ENCODE results near the gene SPPL2B.

The SPPL2B gene

GRCh38 chr19:2324220-2324948 is 4.1 kb upstream of the SPPL2B start:
- ChIA-PET POLR2A (no interaction called here), CTCF (no interaction called here)
- TF ChIP-seq ELF4 (IDR thresholded peaks at IDR 0.05) (no peak), NFRKB (IDR thresholded peaks at IDR 0.05) (no peak), SUZ12 (IDR thresholded peaks at IDR 0.05) (no peak), LEF1 (IDR thresholded peaks at IDR 0.05; ENCODE audit: borderline replicate concordance) (no peak), ARNT (IDR thresholded peaks at IDR 0.05) (no peak), FOXA1 (IDR thresholded peaks at IDR 0.05) (no peak), BHLHE40 (IDR thresholded peaks at IDR 0.05; ENCODE audit: borderline replicate concordance) (no peak), FOXK2 (IDR thresholded peaks at IDR 0.05) (no peak)
- DNase-seq (ENCODE audit: extremely low spot score): no peak

- no peak for TF ChIP-seq FOXK2 (IDR thresholded peaks at IDR 0.05)
- TF ChIP-seq NFRKB (IDR thresholded peaks at IDR 0.05): no peak
- TF ChIP-seq FOXA1 (IDR thresholded peaks at IDR 0.05): no peak
- TF ChIP-seq FOXM1 (IDR thresholded peaks at IDR 0.05; ENCODE audit: borderline replicate concordance): no peak
- no peak for TF ChIP-seq L3MBTL2 (conservative IDR thresholded peaks at IDR 0.05)
- TF ChIP-seq TARDBP (IDR thresholded peaks at IDR 0.05): no peak
- no peak for TF ChIP-seq ARNT (IDR thresholded peaks at IDR 0.05)
- no peak for TF ChIP-seq SUZ12 (IDR thresholded peaks at IDR 0.05)
- no peak for TF ChIP-seq SP1 (IDR thresholded peaks at IDR 0.05)
- TF ChIP-seq PKNOX1 (IDR thresholded peaks at IDR 0.05): no peak
- no peak for TF ChIP-seq BHLHE40 (IDR thresholded peaks at IDR 0.05; ENCODE audit: borderline replicate concordance)
- TF ChIP-seq HDGF (IDR thresholded peaks at IDR 0.05; ENCODE audit: borderline replicate concordance): no peak
- TF ChIP-seq LEF1 (IDR thresholded peaks at IDR 0.05; ENCODE audit: borderline replicate concordance): no peak
- TF ChIP-seq CTBP1 (IDR thresholded peaks at IDR 0.05; ENCODE audit: borderline replicate concordance): no peak
- TF ChIP-seq ZNF384 (IDR thresholded peaks at IDR 0.05): no peak
- ChIA-PET CTCF (interaction anchor here (0.5 to 0.6 kb wide), 2 partner anchors 33 to 178 kb away, joined by 3 to 8 read pairs; no protein-coding TSS in a partner anchor), POLR2A (no interaction called here)
- no peak for DNase-seq (ENCODE audit: extremely low spot score)
Measured at GRCh38 chr19:2325281-2326046, 3.0 kb upstream of the SPPL2B start.

GRCh38 chr19:2326699-2327360 is 1.7 kb upstream of the SPPL2B start:
- POLR2A ChIA-PET: interaction anchor here (0.9 to 2.1 kb wide), 5 partner anchors 8 to 61 kb away, joined by 3 to 11 read pairs (median 7); no protein-coding TSS in a partner anchor

GRCh38 chr19:2327773-2328400 is 597 bp upstream of the SPPL2B start:
- DNase-seq (ENCODE audit: extremely low spot score): no peak
- ChIA-PET POLR2A (interaction anchor here (0.6 to 2.1 kb wide), 17 partner anchors 9 to 456 kb away, joined by 3 to 11 read pairs (median 3); partner anchors contain the start of genes GADD45B and SGTA), CTCF (interaction anchor here (0.6 to 1.5 kb wide), 3 partner anchors 39 to 469 kb away, joined by 3 to 4 read pairs (median 3); no protein-coding TSS in a partner anchor)
- peak; percentile 83 for TF ChIP-seq PKNOX1 (IDR thresholded peaks at IDR 0.05)
- TF ChIP-seq L3MBTL2 (conservative IDR thresholded peaks at IDR 0.05): no peak
- no peak for TF ChIP-seq NFRKB (IDR thresholded peaks at IDR 0.05)

More at GRCh38 chr19:2326699-2327360, 1.7 kb upstream of the SPPL2B start:
- CTCF ChIA-PET: interaction anchor here (1.5 kb wide), 1 partner anchor 38 kb away, joined by 4 read pairs; no protein-coding TSS in a partner anchor
- TF ChIP-seq TARDBP (IDR thresholded peaks at IDR 0.05) (no peak), SP1 (IDR thresholded peaks at IDR 0.05) (no peak), ARNT (IDR thresholded peaks at IDR 0.05) (no peak), FOXK2 (IDR thresholded peaks at IDR 0.05) (no peak), CTBP1 (IDR thresholded peaks at IDR 0.05; ENCODE audit: borderline replicate concordance) (no peak), BHLHE40 (IDR thresholded peaks at IDR 0.05; ENCODE audit: borderline replicate concordance) (no peak), FOXA1 (IDR thresholded peaks at IDR 0.05) (no peak)
- DNase-seq (ENCODE audit: extremely low spot score): no peak

GRCh38 chr19:2329149-2329478 is 630 bp downstream of the SPPL2B start:
- DNase-seq (ENCODE audit: extremely low spot score): no peak
- ChIA-PET POLR2A (no interaction called here), CTCF (no interaction called here)
- TF ChIP-seq LEF1 (IDR thresholded peaks at IDR 0.05; ENCODE audit: borderline replicate concordance): no peak
- TF ChIP-seq HDGF (IDR thresholded peaks at IDR 0.05; ENCODE audit: borderline replicate concordance): no peak
- TF ChIP-seq ELF4 (IDR thresholded peaks at IDR 0.05): no peak

- ChIA-PET POLR2A (no interaction called here), CTCF (no interaction called here)
- TF ChIP-seq BHLHE40 (IDR thresholded peaks at IDR 0.05; ENCODE audit: borderline replicate concordance): no peak
- no peak for TF ChIP-seq ARNT (IDR thresholded peaks at IDR 0.05)
- no peak for TF ChIP-seq LEF1 (IDR thresholded peaks at IDR 0.05; ENCODE audit: borderline replicate concordance)
Measured at GRCh38 chr19:2329501-2329916, 1.0 kb downstream of the SPPL2B start.

More at GRCh38 chr19:2329501-2329916, 1.0 kb downstream of the SPPL2B start:
- no peak for DNase-seq (ENCODE audit: extremely low spot score)
